GM13977 (cell line): ENCODE measurements around the gene LBH.

Experiments
- DNase-seq: peaks from one replicate; pipeline ENCODE4 v3.0.0; 2012; ENCODE audit warnings: low spot score
- CTCF ChIP-seq: IDR thresholded peaks from 2 replicates; pipeline ENCODE4 v1.5.1; 2012; ENCODE audit warnings: mild to moderate bottlenecking, control low read depth; ENCODE audit not compliant: insufficient read depth; ENCODE audit errors: extremely low read depth, missing control alignments
- in situ Hi-C: fragments of 300-500 bp; cut with MboI; formaldehyde crosslinking; loops from one replicate; pipeline ENCODE4 v1.12.0; 2022; ENCODE audit warnings: low sequenced_read_pairs, low pct_unique_long_range_greater_than_20kb, mixed read lengths, inconsistent platforms; ENCODE audit not compliant: unreplicated experiment

Gene LBH

GRCh38 chr2:30191819-30192271, 39.5 kb upstream of the LBH start:
- no peak for TF ChIP-seq CTCF
- DNase-seq: no peak
- in situ Hi-C loops: no loop called here

DNA sequence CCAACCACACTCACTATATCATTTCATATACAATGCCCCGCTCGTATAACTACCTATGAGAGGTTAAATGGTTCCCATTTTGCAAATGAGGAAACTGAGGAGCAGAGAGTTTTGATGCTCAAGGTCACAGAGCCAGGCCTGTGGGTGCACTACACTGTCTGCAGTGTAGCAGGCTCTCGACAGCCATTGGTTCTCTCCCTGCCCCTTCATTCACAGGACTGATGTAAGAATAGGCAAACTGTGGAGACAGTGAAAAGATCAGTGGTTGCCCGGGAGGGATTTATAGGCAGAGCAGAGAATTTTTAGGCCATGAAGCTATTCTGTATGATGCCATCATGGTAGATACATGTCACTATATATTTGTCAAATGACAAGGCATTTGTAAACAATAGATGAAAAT, 39.0 kb upstream of the LBH start:
- no peak for DNase-seq
- in situ Hi-C loops: no loop called here
- no peak for TF ChIP-seq CTCF

DNA sequence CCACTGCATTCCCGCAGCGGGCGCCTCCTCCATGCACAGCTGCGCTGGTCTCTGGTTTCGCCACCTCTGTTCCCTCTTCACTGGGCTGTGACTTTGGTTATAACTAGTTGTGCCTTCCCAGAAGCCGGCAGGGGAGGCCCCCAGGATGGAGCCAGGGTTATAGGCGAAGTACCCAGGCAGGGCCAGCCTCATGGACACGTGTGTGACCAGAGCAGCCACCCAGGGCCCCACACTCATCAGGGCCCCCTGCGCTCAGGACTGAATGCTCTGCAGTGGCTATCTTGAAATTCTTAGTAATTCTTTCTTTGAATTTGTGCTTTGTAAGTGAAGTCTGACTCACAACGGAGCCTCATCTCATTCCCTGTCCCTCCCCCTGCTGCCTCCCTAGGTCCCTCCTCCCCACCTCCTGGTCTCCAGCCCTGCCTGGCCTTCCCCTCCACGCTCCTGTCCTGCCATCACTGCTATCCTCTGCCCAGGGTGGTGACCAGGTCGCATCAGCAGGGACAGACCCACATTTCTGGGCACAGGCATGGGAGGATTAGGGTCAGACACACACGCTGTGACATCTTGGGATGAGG, 38.1 kb upstream of the LBH start:
- in situ Hi-C loops: no loop called here
- no peak for TF ChIP-seq CTCF
- no peak for DNase-seq

- DNase-seq: no peak
- no peak for TF ChIP-seq CTCF
- in situ Hi-C loops: no loop called here
Measured at GRCh38 chr2:30194421-30194820, 36.9 kb upstream of the LBH start.

DNA sequence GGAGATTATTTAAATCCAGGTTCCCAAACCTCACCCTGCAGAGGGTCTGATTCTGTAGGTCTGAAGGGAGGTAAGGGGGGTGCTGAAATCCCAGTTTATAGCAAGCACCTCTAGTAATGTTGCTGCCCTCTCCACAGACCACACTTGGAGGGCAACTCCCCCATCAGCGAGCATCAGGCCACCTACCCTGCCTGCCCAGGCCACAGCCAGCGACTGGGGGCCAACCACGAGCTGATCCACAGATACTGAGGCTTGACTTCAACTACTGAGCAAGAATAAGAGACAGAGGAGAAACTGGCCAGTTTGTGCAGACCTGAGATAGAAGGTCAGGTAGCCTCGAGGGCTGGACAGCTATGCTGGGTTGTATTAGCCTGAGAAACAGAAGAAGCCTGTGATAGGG, 36.3 kb upstream of the LBH start:
- in situ Hi-C loops: no loop called here
- TF ChIP-seq CTCF: no peak
- DNase-seq: no peak

GRCh38 chr2:30197570-30198192, 33.7 kb upstream of the LBH start:
- in situ Hi-C loops: no loop called here
- DNase-seq: no peak
- TF ChIP-seq CTCF: no peak

GRCh38 chr2:30201990-30202389, 29.3 kb upstream of the LBH start:
- TF ChIP-seq CTCF: no peak
- no peak for DNase-seq
- in situ Hi-C loops: loop anchor here (10.0 kb wide), 1 partner anchor 503 kb away; no protein-coding TSS in a partner anchor
